IMR-90 (cell line): ENCODE measurements around the gene MRPL12.

ENCODE experiments used
- FOS ChIP-seq: fragments of 150-350 bp; IDR thresholded peaks from 2 replicates; pipeline ENCODE4 v1.6.1; 2016; ENCODE audit warnings: low read depth, low read length
- POLR2A ChIP-seq: IDR thresholded peaks from 2 replicates; pipeline ENCODE4 v1.6.1; 2012; ENCODE audit warnings: mild to moderate bottlenecking, low read depth, low read length
- TF ChIP-seq, protein P1 (sequence below): conservative IDR thresholded peaks from 2 replicates; pipeline ENCODE4 v1.5.1; 2012; ENCODE audit warnings: mild to moderate bottlenecking, low read depth, low read length, improper control_type of control experiment
- TF ChIP-seq, protein P2 (sequence below): fragments of 150-350 bp; IDR thresholded peaks from 2 replicates; pipeline ENCODE4 v1.6.1; 2017; ENCODE audit warnings: mild to moderate bottlenecking, antibody characterized with exemption, low read length, low read depth

- TF ChIP-seq, protein P1, sequence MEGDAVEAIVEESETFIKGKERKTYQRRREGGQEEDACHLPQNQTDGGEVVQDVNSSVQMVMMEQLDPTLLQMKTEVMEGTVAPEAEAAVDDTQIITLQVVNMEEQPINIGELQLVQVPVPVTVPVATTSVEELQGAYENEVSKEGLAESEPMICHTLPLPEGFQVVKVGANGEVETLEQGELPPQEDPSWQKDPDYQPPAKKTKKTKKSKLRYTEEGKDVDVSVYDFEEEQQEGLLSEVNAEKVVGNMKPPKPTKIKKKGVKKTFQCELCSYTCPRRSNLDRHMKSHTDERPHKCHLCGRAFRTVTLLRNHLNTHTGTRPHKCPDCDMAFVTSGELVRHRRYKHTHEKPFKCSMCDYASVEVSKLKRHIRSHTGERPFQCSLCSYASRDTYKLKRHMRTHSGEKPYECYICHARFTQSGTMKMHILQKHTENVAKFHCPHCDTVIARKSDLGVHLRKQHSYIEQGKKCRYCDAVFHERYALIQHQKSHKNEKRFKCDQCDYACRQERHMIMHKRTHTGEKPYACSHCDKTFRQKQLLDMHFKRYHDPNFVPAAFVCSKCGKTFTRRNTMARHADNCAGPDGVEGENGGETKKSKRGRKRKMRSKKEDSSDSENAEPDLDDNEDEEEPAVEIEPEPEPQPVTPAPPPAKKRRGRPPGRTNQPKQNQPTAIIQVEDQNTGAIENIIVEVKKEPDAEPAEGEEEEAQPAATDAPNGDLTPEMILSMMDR: no peak
- TF ChIP-seq POLR2A (peak; percentile 57), FOS (peak; percentile 69)
- TF ChIP-seq, protein P2, sequence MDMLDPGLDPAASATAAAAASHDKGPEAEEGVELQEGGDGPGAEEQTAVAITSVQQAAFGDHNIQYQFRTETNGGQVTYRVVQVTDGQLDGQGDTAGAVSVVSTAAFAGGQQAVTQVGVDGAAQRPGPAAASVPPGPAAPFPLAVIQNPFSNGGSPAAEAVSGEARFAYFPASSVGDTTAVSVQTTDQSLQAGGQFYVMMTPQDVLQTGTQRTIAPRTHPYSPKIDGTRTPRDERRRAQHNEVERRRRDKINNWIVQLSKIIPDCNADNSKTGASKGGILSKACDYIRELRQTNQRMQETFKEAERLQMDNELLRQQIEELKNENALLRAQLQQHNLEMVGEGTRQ: no peak
These were observed 18.1 kb upstream of the MRPL12 start for GRCh38 chr17:81685108-81685507.
